Inferior parietal cortex (tissue), 1 donor: ENCODE results near the gene ABCB4.
A peak's percentile ranks its signal among the peaks of the same experiment; 100 is the strongest.

Source experiments
- DNase-seq: peaks from one replicate; pipeline ENCODE4 v3.0.0-alpha.2; 2016; ENCODE audit errors: extremely low spot score

Gene ABCB4

DNA sequence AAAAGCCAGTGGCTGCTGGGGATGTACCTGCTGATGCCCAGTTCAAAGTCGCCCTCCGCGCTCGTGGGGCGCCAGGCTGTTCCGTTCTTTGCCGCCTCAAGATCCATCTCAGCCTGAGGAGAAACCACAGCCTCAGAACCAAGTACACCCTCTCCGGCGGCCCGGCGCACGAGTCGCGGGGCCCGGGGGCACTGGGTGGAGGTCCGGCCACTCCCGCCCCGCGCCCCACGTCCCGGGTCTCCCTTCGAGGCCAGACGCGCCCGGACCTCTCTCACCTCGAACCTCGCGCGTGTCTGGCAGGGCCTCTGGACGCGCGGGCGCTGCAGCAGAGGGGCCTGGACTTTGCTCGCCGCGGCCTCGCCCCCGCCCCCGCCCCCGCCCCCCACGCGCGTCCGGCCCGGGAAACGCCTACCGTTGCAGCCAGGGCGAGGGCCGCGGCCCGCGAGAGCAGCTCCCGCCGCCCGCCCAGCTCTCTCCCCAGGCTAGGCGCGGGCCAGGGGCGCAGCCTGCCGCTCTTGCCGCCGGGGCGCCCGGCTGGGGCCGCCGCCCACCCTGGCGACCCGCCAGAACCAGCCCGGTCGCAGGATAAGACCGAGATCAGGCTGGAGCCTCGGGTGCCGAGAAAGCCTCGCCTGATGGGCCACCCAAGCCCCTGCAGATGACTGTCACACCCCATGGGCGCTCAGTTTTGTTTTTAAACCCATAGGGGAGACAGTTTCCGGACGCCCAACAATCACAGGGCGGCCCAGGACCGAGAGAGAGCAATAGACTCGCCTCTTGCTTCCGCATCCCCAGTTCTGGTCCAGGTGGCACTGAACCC is at the start of gene ABCB4:
Gene ABCB4, minus strand, starts transcription at position 322 of the 820 bp plus-strand sequence. Its CDS starts 215 bp downstream, at position 107.
- no peak for DNase-seq

DNA sequence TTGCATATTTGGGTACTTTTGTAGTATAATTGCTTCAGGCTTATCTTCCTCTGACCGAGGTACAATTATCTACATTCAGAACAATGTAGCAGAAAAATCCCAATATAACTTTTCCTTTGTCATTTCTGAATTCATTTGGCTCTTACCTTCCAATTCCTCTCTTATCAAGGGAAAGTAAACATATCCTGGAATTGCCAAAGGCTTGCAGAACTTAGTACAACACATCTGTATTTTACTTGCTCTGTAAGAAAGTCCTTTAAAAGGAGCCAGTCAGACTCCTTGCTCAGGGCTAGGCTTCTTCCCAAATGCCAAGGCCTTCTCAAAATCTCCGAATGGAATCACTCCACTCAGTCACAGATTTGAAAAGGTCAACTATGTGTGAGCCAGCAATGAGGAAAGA is 43.3 kb upstream of the ABCB4 start:
- no peak for DNase-seq

- no peak for DNase-seq
Observed at GRCh38 chr7:87517891-87518290, 42.4 kb upstream of the ABCB4 start.

- no peak for DNase-seq
Observed at GRCh38 chr7:87517136-87517815, 41.8 kb upstream of the ABCB4 start.

DNA sequence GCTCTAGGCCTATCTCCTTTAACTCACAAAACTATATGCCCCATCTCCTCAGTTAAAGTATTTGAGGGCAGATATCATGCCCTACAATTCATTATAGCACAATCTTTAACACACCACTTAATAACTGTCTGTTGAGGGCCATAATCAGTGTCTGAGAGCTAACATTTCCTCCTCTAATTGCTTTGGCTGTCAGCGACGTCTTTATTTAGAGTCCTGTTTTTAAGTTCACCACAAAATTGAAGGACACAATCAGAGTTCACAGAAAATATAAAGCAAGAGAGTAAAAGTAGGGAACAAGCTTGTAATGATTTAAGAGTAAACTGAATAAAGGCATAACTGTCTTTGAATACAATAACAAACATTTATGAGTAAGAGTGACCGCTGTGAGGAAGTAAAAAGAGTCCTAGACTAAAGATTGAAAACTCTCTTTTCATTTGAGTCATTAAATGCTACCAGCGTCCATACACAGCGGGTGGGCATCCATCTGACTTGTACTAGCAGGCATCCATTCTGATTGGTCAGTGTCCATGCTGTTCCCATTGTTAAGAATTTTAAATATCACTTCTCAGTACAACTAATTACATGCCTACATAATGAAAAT is 38.4 kb upstream of the ABCB4 start:
- no peak for DNase-seq

GRCh38 chr7:87512906-87513305 is 37.4 kb upstream of the ABCB4 start:
- DNase-seq = no peak

GRCh38 chr7:87511510-87511909 is 36.0 kb upstream of the ABCB4 start:
- DNase-seq = no peak

DNA sequence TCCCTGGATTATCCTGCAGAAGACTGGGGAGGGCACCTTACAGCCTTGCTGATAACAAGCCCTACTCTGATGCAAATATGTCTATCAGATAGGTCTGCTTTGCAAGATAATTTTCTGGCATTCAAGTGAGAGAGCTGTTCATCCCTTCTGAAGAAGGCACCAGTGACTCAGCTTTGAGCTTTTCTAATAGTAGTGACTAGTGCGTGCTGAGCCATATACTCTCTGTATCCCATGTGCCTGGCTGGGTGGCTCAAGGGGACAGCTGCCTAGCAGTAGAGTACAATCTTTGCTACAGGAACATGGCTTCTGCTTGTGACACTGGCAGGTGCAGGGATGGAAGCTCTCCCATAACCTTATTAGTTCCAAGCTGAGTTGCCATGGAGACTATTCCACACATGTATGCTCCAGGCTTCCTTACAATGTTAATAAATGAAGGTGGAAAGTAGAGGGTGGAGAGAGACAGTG is 35.0 kb upstream of the ABCB4 start:
- no peak for DNase-seq

DNA sequence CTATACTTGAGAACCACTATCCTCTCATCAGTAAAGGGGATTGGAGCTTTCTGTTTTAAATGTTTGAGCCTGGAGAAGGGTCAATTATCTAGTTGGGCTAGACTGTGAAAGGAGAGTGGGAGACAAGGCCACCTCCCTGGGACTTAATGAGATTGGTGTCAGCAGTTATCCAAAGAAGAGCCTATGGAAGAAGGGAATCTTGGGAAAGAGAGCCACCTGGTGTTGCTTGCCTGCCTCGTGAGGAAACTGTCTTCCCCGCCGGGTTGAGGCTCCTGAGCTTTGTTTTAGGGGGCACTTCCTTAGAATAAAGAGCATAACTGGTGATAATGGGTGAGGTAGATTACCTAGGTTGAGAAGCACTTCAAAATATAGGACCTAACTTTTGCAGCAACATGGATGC is 32.0 kb upstream of the ABCB4 start:
- no peak for DNase-seq

- peak; percentile 36 for DNase-seq
Observed at GRCh38 chr7:87506246-87507180, 31.0 kb upstream of the ABCB4 start.

DNA sequence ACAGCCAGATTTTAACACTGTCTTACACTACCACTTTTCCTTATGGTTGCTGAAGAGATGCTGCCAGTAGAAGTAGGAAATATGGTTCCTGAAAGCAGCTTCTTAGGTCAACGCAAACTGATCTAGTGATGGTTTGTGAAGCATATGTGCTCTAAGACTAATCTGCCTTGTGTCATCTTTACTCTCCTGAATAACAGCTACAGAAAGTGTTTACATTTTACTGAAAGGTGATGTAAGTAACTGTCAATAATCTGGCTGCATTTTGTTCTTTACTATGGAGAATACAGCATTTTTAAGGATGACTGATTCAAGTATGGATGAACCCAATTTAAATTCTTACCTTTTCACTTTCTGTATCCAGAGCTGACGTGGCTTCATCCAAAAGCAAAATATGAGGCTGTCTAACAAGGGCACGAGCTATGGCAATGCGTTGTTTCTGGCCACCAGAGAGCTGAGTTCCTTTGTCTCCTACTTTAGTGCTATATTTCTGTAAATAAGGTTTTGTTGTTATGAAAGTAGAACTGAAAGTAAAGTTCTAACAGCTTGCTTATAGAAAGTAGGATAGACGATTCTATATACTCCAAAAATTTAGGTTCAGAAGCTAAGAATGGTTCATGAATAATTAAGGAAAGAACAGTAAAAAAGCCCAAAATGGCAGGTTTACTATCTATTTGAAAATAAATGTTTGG is 30.2 kb upstream of the ABCB4 start:
- DNase-seq = no peak

DNA sequence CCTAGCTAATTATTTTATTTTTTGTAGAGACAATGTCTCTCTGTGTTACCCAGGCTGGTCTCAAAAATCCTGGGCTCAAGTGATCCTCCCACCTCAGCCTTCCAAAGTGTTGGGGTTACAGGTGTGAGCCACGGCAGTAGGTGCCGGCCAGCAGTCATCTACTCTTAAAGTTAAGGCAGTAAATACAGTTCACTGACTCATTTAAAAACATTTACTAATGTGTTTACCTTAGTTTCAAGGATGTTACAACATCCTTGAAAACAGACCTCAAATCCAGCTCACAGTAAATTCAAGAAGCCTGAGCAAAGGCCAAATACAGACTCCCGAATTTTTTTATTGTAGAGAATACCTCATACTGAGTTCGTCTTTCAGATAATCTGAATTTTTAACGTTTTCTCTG is 29.6 kb upstream of the ABCB4 start:
- DNase-seq = no peak

DNA sequence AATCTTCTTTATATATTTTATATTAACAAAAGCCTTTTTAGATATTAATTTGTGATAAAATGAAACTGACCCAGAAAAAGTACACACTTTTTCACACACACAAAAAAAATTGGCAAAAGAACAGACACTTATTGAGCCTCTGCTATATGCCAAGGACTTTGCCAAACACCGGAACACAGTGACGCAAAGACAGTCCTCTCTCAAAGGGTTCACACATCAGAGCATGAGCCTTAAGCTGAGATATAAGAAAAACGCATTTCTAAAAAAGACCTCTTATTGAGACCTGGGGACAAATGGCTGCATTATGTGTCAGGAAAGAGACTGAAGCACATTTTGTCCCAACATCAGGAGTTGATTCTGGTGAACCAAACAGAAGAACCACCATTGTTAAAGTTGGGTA is 24.0 kb upstream of the ABCB4 start:
- no peak for DNase-seq

DNA sequence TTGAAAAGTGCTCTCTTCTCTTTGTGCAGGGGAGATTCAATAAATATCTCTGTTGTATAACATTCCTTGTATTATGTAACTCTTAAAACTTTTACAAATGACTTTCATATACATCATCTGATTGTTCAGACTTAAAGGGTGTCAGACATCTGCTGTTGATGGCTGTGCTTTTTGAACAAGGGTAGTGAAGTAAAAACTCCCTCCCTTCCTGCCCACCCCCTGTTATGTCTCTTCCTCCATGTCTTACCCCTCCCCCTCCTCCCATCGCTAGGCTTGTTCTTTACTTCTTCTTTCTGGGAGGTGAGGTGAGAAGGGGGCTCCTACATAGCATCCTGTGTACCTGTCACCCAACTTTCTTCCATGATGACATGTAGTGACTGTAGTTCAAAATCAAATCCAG is 23.4 kb upstream of the ABCB4 start:
- DNase-seq = no peak

GRCh38 chr7:87497482-87497881 is 22.0 kb upstream of the ABCB4 start:
- no peak for DNase-seq

GRCh38 chr7:87495366-87495765 is 19.9 kb upstream of the ABCB4 start:
- no peak for DNase-seq

DNA sequence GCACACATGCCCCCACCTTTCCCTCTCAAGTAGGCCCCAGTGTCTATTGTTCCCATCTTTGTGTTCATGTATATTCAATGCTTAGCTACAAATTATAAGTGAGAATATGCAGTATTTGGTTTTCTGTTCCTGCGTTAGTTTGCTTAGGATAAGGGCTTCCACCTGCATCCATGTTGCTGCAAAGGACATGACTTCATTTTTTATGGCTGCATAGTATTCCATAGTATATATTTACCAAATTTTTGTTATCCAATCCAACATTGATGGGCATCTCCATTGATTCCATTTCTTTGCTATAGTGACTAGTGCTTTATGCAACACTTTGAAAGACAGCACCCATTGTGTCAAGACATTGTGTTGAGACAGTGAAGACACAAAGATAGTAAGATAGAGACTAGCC is 19.0 kb upstream of the ABCB4 start:
- DNase-seq = no peak

GRCh38 chr7:87483131-87483530 is 7.7 kb upstream of the ABCB4 start:
- no peak for DNase-seq

DNA sequence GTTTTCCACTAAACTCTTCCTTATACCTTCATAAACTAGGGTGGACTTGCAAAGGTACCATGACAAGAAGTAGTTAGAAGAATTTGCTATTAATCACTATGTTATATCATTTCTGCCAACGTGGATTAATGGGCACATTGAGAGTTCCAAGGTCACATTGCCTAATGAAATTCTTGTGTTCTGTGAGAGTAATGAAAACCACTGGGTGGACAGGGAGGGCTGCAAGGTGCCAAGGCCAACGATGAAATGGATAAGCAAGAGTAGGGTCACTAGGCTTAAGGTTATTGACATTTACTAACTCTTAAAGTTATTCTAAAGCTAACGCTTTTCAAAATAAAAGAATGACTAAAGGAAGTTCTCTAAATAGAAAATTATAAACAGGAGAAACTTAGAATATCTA is 6.6 kb upstream of the ABCB4 start:
- DNase-seq = no peak

- no peak for DNase-seq
Observed at GRCh38 chr7:87480386-87480785, 4.9 kb upstream of the ABCB4 start.

- DNase-seq = no peak
Observed at GRCh38 chr7:87479951-87480350, 4.5 kb upstream of the ABCB4 start.
